ENCODE results near the gene PIK3R3. TPM values are rescaled to one million over a fixed set of nuclear protein-coding genes. Genes with fewer than 3 reads are reported as not detected.
A peak's percentile ranks its signal among the peaks of the same experiment; 100 is the strongest.

Gene PIK3R3
- total RNA-seq, 1 experiment from 2014 or later = 1.6 TPM

DNA sequence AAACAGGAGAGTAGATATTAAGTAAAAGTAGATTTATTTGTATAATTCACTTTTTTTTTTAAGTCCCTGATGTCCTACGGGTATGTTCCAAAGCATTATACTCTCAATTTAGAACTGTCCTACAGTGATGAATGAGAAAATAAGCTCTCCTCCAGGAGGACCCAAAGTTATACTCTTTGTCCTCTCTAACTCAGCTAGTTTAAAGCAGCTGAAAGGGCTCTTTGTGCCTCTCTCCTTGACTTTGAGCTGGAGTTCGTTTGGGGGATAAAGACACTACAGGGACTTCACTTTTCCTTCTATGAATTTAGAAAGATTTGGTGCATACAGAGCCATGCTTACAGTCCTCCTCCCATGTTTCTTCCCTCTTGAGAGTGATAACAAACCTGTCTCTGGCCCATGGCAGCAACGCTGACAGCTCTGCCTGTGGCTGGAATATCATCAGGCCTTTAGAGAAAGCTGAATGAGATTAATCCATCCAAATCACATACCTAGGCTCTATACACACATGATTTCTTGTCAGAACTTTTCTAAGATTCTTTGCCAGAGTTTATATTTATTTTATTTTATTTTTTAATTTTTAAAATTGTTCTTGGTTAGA lies 134.3 kb downstream of the PIK3R3 start:
- H3K79me2 ChIP-seq (ENCODE audit: insufficient read depth, low read length) = no peaks in the 10 kb centered on the region
- H3K4me3 ChIP-seq (replicated peaks in 1 of 2; ENCODE audit: low read depth in 1 of 2, low read length in 2 of 2) = no peak overlapping the region
- ATAC-seq (no peak), DNase-seq (ENCODE audit: low read depth, low spot score) (no peak)
- H4K20me1 ChIP-seq (ENCODE audit: insufficient read depth) = no peaks in the 10 kb centered on the region
- no peak overlapping the region for H3K27ac ChIP-seq (ENCODE audit: low read depth, low read length)
- H3K4me2 ChIP-seq (ENCODE audit: low read length) = no peak overlapping the region
- no peaks in the 10 kb centered on the region for H3K27me3 ChIP-seq (ENCODE audit: insufficient read depth, low read length)
- ChIA-PET RAD21 (ENCODE audit: low non-redundant PET in 1 of 2, low total read pairs in 2 of 2, uncharacterized antibody in 2 of 2, unreplicated experiment in 2 of 2) (no interaction called here), POLR2A (no interaction called here), CTCF (no interaction called here)
- H3K36me3 ChIP-seq (ENCODE audit: control insufficient read depth in 1 of 2, insufficient read depth in 2 of 2, low read length in 2 of 2) = peaks cover 0 to 6% of the 10 kb centered on the region in 2 experiments; a peak in 1 of 4 replicates
- intact Hi-C loops (cut with micrococcal nuclease) = no loop called here
- no peak overlapping the region for H2AFZ ChIP-seq (ENCODE audit: low read depth, low read length, poor library complexity, severe bottlenecking)
- BruUV-seq (replicated peaks) = TSS peak; percentile 12
- no peaks in the 10 kb centered on the region for H3K9me2 ChIP-seq (ENCODE audit: insufficient read depth)
- H3K4me1 ChIP-seq (ENCODE audit: control insufficient read depth in 1 of 2, insufficient read depth in 2 of 2, low read length in 2 of 2) = peaks cover 0 to 5% of the 10 kb centered on the region in 2 experiments; a peak in 1 of 4 replicates
- TF ChIP-seq, protein P1, sequence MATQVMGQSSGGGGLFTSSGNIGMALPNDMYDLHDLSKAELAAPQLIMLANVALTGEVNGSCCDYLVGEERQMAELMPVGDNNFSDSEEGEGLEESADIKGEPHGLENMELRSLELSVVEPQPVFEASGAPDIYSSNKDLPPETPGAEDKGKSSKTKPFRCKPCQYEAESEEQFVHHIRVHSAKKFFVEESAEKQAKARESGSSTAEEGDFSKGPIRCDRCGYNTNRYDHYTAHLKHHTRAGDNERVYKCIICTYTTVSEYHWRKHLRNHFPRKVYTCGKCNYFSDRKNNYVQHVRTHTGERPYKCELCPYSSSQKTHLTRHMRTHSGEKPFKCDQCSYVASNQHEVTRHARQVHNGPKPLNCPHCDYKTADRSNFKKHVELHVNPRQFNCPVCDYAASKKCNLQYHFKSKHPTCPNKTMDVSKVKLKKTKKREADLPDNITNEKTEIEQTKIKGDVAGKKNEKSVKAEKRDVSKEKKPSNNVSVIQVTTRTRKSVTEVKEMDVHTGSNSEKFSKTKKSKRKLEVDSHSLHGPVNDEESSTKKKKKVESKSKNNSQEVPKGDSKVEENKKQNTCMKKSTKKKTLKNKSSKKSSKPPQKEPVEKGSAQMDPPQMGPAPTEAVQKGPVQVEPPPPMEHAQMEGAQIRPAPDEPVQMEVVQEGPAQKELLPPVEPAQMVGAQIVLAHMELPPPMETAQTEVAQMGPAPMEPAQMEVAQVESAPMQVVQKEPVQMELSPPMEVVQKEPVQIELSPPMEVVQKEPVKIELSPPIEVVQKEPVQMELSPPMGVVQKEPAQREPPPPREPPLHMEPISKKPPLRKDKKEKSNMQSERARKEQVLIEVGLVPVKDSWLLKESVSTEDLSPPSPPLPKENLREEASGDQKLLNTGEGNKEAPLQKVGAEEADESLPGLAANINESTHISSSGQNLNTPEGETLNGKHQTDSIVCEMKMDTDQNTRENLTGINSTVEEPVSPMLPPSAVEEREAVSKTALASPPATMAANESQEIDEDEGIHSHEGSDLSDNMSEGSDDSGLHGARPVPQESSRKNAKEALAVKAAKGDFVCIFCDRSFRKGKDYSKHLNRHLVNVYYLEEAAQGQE (IDR thresholded peaks at IDR 0.05; ENCODE audit: low read depth) = no peak
- TF ChIP-seq EZH2phosphoT487 (IDR thresholded peaks at IDR 0.05; ENCODE audit: borderline replicate concordance) (no peak), ZNF274 (IDR thresholded peaks at IDR 0.05; ENCODE audit: low read depth, low read length) (no peak), ELF1 (IDR thresholded peaks at IDR 0.05; ENCODE audit: borderline replicate concordance, low read depth) (no peak)
- H3K9me3 ChIP-seq (ENCODE audit: control insufficient read depth in 1 of 2, insufficient read depth in 1 of 2, low read depth in 1 of 2, low read length in 2 of 2) = no peaks in the 10 kb centered on the region
- no peak overlapping the region for H3K9ac ChIP-seq (ENCODE audit: low read length)

DNA sequence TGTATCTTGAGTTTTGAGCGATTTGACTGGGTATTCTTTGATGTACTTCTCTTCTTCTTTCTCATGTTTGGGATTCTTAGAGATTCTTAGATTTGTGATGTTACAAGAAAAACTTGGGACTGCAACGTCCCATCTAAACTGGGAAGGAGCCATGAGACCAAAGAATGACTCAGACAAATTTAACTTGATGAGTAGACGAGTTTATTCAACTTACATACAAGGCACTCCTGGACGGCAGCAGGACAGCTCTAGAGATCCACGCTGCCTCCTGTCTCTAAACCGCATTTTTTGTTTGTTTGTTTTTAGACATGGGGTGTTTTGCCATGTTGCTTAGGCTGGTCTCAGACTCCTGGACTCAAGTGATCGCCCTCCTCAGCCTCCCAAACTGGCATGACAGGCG lies 137.1 kb downstream of the PIK3R3 start:
- H3K9me2 ChIP-seq (ENCODE audit: insufficient read depth) = no peaks in the 10 kb centered on the region
- H3K9ac ChIP-seq (ENCODE audit: low read length) = no peak overlapping the region
- intact Hi-C loops (cut with micrococcal nuclease) = no loop called here
- DNase-seq (ENCODE audit: low read depth, low spot score) (no peak), ATAC-seq (no peak)
- peaks cover 0 to 2% of the 10 kb centered on the region in 2 experiments; a peak in 1 of 4 replicates for H3K36me3 ChIP-seq (ENCODE audit: control insufficient read depth in 1 of 2, insufficient read depth in 2 of 2, low read length in 2 of 2)
- no peak overlapping the region for H3K4me2 ChIP-seq (ENCODE audit: low read length)
- ChIA-PET RAD21 (ENCODE audit: low non-redundant PET in 1 of 2, low total read pairs in 2 of 2, uncharacterized antibody in 2 of 2, unreplicated experiment in 2 of 2) (no interaction called here), CTCF (no interaction called here), POLR2A (no interaction called here)
- no peak overlapping the region for H2AFZ ChIP-seq (ENCODE audit: low read depth, low read length, poor library complexity, severe bottlenecking)
- peaks cover 0 to 5% of the 10 kb centered on the region in 2 experiments; a peak in 1 of 4 replicates for H3K4me1 ChIP-seq (ENCODE audit: control insufficient read depth in 1 of 2, insufficient read depth in 2 of 2, low read length in 2 of 2)
- no peaks in the 10 kb centered on the region for H4K20me1 ChIP-seq (ENCODE audit: insufficient read depth)
- H3K79me2 ChIP-seq (ENCODE audit: insufficient read depth, low read length) = 0 out of 2 replicates have a peak, but pooled peaks cover 8% of the 10 kb centered on the region
- no peak overlapping the region for H3K27ac ChIP-seq (ENCODE audit: low read depth, low read length)
- no peaks in the 10 kb centered on the region for H3K27me3 ChIP-seq (ENCODE audit: insufficient read depth, low read length)
- no peaks in the 10 kb centered on the region for H3K9me3 ChIP-seq (ENCODE audit: control insufficient read depth in 1 of 2, insufficient read depth in 1 of 2, low read depth in 1 of 2, low read length in 2 of 2)
- H3K4me3 ChIP-seq (replicated peaks in 1 of 2; ENCODE audit: low read depth in 1 of 2, low read length in 2 of 2) = no peak overlapping the region
- BruUV-seq (replicated peaks) = no TSS peak
- TF ChIP-seq TCF7L2 (IDR thresholded peaks at IDR 0.05; ENCODE audit: borderline replicate concordance, extremely low read depth, insufficient read depth, insufficient read length) (no peak), SIN3A (IDR thresholded peaks at IDR 0.05; ENCODE audit: low read depth) (no peak), SRF (IDR thresholded peaks at IDR 0.05; ENCODE audit: low read depth) (no peak), EGR1 (IDR thresholded peaks at IDR 0.05; ENCODE audit: low read depth) (no peak), EZH2phosphoT487 (IDR thresholded peaks at IDR 0.05; ENCODE audit: borderline replicate concordance) (no peak), POLR2AphosphoS5 (IDR thresholded peaks at IDR 0.05; ENCODE audit: low read depth, low read length) (no peak), YY1 (IDR thresholded peaks at IDR 0.05; ENCODE audit: extremely low read depth, insufficient replicate concordance, low read depth, low read length) (no peak), SP1 (IDR thresholded peaks at IDR 0.05; ENCODE audit: low read depth) (no peak), RAD21 (IDR thresholded peaks at IDR 0.05; ENCODE audit: low read depth) (no peak), CBX3 (IDR thresholded peaks at IDR 0.05; ENCODE audit: low read depth) (no peak), ZFX (IDR thresholded peaks at IDR 0.05) (no peak)
- TF ChIP-seq, protein P2, sequence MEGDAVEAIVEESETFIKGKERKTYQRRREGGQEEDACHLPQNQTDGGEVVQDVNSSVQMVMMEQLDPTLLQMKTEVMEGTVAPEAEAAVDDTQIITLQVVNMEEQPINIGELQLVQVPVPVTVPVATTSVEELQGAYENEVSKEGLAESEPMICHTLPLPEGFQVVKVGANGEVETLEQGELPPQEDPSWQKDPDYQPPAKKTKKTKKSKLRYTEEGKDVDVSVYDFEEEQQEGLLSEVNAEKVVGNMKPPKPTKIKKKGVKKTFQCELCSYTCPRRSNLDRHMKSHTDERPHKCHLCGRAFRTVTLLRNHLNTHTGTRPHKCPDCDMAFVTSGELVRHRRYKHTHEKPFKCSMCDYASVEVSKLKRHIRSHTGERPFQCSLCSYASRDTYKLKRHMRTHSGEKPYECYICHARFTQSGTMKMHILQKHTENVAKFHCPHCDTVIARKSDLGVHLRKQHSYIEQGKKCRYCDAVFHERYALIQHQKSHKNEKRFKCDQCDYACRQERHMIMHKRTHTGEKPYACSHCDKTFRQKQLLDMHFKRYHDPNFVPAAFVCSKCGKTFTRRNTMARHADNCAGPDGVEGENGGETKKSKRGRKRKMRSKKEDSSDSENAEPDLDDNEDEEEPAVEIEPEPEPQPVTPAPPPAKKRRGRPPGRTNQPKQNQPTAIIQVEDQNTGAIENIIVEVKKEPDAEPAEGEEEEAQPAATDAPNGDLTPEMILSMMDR (IDR thresholded peaks at IDR 0.05 in 2 of 3, conservative IDR thresholded peaks at IDR 0.05 in 1 of 3; ENCODE audit: borderline replicate concordance in 1 of 3, insufficient read depth in 1 of 3, low read depth in 2 of 3, low read length in 2 of 3) = no peak
